Colon (tissue), 2 donors: Measurements from ENCODE around the gene CASTOR1.

Source experiments
- FAIRE-seq: peaks from 2 replicates; lab custom pipeline; 2012; peaks lifted over from hg19 to GRCh38; lab: Jason Lieb, UNC
- donor health status: control.
- donor health status: control.

CASTOR1 gene

GRCh38 chr22:30284172-30284571 is 5.1 kb downstream of the CASTOR1 start:
- FAIRE-seq, result no peak

- no peak for FAIRE-seq
These were observed 6.0 kb downstream of the CASTOR1 start for GRCh38 chr22:30283342-30283741.

- no peak for FAIRE-seq
These were observed 6.7 kb downstream of the CASTOR1 start for GRCh38 chr22:30282616-30283046.

- no peak for FAIRE-seq
These were observed 8.8 kb downstream of the CASTOR1 start for GRCh38 chr22:30280505-30280904.

- no peak for FAIRE-seq
These were observed 9.4 kb downstream of the CASTOR1 start for GRCh38 chr22:30279932-30280331.

- no peak for FAIRE-seq
These were observed 10.1 kb downstream of the CASTOR1 start for GRCh38 chr22:30279046-30279788.

- FAIRE-seq, result no peak
These were observed 11.6 kb downstream of the CASTOR1 start for GRCh38 chr22:30277547-30278344.

- no peak for FAIRE-seq
These were observed 13.3 kb downstream of the CASTOR1 start for GRCh38 chr22:30276039-30276438.

- FAIRE-seq, result no peak
These were observed 13.7 kb downstream of the CASTOR1 start for GRCh38 chr22:30275625-30276024.

GRCh38 chr22:30274437-30274812 is 14.9 kb downstream of the CASTOR1 start:
- no peak for FAIRE-seq

- FAIRE-seq, result no peak
These were observed 15.4 kb downstream of the CASTOR1 start for GRCh38 chr22:30273711-30274436.

GRCh38 chr22:30272781-30273601 is 16.3 kb downstream of the CASTOR1 start:
- no peak for FAIRE-seq

- no peak for FAIRE-seq
These were observed 18.5 kb downstream of the CASTOR1 start for GRCh38 chr22:30270832-30271231.

GRCh38 chr22:30268331-30268730 is 21.0 kb downstream of the CASTOR1 start:
- no peak for FAIRE-seq

GRCh38 chr22:30267382-30268302 is 21.7 kb downstream of the CASTOR1 start:
- no peak for FAIRE-seq

GRCh38 chr22:30266445-30267381 is 22.6 kb downstream of the CASTOR1 start, which contains the start of gene OSM:
Gene OSM, minus strand, starts transcription at chr22:30266851. Its CDS starts 52 bp downstream, at chr22:30266799.
- FAIRE-seq, result no peak

GRCh38 chr22:30265823-30266444 is 23.4 kb downstream of the CASTOR1 start:
- FAIRE-seq, result no peak

- FAIRE-seq, result no peak
These were observed 24.1 kb downstream of the CASTOR1 start for GRCh38 chr22:30265131-30265720.

GRCh38 chr22:30263883-30264282 is 25.4 kb downstream of the CASTOR1 start:
- FAIRE-seq, result no peak
